HG03439 (cell line): ENCODE measurements around the gene KIF25.

Experiments used
- ATAC-seq: cut with Tn5 transposase; IDR thresholded peaks from one replicate; pipeline ENCODE4 v1.9.1; 2021; ENCODE audit warnings: mild to moderate bottlenecking, moderate library complexity; ENCODE audit not compliant: unreplicated experiment

The KIF25 gene

GRCh38 chr6:168086616-168087015 lies 89.1 kb downstream of the KIF25 start:
- no peak for ATAC-seq

- ATAC-seq: no peak
Measured at GRCh38 chr6:168087436-168088160, 90.1 kb downstream of the KIF25 start.

GRCh38 chr6:168088161-168089053 lies 90.9 kb downstream of the KIF25 start:
- no peak for ATAC-seq

GRCh38 chr6:168089186-168090063 lies 92.0 kb downstream of the KIF25 start:
- ATAC-seq: no peak

- ATAC-seq: no peak
Measured at GRCh38 chr6:168090064-168090690, 92.7 kb downstream of the KIF25 start.

DNA sequence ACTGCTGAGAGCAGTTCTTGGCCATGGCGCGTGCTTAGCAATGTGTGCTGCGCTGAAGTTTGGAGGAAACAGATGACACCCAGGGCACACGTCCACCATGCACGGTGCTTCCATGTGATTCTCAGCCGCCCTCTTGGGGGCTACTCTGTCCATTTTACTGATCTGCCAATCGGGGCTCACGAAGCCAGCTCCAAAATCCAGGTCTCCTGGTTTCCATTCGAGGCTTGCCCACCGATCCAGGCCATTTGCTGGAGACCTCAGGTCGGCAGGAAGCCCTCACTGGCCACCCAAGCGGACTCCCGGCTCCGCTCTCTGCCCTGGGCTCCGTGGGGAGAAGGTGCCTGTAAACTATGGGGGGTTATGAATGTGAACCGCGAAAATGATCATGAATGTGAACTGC lies 93.2 kb downstream of the KIF25 start:
- ATAC-seq: no peak

DNA sequence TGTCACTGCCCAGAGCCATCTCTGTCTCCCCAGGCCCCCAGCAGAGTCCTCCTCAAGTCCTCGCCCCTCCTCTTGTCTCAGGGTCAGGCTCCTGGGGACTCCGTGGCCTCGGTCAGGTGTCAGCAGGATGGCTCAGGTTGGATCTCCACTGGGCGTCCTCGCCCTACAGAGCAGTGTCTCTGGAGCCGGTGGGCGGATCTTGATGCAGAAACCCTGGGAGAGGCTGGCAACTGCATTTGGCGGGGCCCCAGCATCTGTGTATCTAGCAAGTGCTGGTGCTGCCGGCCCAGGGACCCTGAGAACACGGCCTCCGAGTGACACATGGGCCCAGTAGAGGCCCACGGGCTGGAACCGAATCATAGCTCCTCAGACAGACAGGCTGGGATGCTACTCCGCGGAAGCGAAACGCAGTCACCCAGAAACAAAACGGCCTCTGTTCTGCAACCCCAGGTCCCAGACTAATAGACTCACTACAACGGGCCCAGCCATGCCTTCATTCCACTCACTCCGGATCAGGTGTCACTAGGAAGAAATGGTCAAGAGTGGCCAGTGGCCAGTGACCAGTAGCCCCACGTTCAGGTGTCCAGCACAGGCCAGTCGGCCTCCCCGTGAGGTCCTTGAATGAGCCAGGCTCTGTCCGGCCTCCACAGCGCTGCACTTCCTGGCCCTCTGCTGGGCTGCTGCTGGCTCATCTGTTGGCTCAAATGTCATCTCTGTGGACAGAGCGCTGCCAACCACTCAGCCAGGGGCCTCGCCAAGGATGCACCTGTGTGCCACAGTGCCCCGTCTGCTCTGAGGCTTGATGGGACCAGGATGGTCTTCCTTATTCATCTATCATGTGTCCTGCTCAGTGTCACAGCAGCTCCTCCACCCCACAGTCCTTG lies 94.2 kb downstream of the KIF25 start:
- ATAC-seq: no peak

DNA sequence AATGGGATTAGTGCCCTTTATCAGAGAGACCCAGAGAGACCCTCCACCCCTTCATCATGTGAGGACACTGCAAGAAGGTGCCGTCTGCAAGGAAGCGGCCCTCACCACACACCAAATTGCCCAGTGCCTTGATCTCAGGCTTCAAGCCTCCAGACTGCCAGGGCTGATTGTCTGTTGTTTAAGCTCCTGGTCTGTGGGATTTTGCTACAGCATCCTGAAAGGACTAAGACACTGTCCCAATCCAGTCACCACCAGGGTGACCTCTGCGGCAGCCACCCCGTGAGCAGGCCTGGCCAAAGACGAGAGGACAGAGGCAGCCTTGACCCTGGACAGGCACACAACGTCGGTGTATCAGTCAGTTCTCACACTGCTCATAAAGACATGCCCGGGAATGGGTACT lies 95.1 kb downstream of the KIF25 start:
- no peak for ATAC-seq

GRCh38 chr6:168093071-168093505 lies 95.6 kb downstream of the KIF25 start:
- no peak for ATAC-seq

GRCh38 chr6:168093634-168094033 lies 96.2 kb downstream of the KIF25 start:
- no peak for ATAC-seq
